ENCODE measurements around the gene NCEH1.
A peak's percentile ranks its signal among the peaks of the same experiment; 100 is the strongest.
"Not testable (repeated sequence)": the region's sequence is repeated elsewhere in the genome, so short reads cannot be mapped to it uniquely, and the experiment has no call there.

Gene NCEH1

DNA sequence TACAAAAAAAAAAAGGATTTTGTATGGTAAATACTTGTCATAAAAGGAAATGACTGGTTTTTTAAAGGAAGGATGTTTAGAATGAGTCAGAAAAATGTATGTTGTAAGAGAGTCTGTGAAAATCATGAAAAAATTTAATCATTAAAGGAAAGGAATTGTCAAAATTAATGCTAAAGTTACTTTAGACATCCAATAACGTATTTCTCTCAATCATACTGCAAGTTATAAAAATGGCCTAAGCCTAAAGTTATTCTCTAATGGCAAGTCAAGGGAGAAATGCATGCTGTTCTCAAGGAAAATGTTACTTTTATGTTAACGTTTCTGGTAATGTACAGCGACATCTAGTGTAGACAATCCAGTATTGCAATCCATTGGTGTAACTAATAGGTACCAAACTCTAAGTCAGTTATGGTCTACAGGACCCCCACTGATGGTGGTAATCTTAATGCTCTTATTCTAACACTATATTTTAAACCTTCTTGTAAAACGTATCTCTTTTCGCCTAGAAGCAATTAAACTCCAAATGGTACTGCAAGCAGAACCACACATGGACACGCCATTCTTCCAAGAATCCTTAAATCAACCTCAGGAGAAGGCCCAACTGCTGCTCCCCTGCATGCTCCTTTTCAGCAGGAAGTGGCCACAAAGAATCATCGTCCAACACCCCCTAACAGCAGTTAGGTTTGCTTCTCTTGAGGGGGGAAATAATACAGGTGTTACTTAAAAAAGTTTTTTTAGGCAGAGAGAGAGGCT is 35.2 kb downstream of the NCEH1 start:
- peak; percentile 26 to 67 for DNase-seq

DNA sequence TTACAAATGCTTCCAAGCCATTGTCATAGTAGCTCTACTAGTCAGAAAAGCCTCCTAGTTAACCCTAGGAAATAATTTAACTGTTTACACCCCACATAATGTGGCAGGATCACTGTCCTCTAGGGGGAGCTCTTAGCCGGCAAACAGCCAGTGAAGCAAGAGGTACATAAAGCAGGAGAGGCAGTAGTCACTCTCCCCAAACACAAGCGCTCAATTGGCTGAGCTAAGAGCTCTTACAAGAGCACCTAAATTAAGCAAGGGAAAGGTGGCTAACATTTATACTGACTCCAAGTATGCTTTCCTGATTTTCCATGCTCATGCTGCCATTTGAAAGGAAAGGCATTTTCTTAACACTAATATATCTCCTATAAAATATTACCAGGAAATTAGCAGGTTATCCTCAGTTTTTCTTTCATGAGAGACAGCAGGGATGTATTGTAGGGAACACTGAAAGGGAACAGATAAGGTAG is 37.6 kb downstream of the NCEH1 start:
- peak; percentile 73 to 77 for DNase-seq

DNA sequence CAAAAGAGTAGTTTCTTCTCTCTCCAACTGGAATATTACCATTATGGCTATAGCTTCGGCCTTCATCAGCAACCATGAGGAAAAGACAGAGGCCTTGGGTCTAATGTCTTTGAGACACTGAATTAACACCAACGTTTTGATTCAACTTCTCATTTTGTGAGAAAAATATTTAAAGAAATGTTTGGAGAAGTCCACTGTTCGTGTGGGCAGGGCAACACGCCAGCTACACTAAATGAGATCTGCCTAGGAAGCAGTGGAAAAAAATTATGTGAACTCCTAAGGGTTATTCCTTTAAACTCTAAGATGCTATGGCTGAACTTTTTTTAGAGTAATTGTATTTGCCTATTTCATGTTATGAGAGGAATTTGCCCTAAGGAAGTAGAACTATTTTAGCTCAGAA is 41.8 kb downstream of the NCEH1 start:
- DNase-seq = no peak

DNA sequence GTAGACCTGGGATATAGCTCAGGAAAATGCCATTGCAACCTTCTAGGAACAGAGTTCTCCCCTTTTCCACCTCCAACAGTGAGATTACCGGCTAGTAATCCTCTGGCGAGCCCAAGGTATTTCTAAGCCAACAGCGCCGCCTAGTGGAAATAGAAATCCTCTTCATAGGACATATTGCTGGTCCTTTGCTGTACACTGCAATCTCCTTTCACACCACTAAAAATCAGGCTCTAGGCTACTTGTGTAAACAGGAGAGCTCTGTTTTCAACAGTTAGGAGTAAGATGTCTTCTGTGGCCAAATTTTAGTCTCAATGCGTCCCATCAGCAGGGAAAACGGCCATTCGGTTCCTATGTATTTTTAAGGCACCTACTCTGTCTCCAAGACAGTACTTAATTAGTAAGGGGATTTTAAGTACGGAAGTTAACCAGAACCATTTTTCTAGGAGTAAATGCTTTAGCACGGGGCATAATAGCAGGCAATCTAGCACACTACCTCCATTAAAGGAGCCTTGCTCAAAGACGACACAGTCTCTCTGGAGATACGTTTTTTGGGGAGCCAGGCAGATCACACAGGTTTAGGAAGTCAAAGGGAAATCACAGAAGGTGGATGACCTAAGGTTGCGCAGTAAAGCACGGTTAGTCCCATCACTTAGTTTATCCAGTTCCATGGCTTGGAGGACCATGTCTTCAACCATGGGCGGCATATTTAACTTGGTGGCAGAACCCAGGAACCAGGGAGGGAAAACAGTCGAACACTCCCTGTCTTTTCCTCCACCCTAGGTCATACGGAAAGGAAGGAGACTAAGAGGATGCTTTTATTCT is 43.8 kb downstream of the NCEH1 start:
- DNase-seq = peak; percentile 74 to 83

DNA sequence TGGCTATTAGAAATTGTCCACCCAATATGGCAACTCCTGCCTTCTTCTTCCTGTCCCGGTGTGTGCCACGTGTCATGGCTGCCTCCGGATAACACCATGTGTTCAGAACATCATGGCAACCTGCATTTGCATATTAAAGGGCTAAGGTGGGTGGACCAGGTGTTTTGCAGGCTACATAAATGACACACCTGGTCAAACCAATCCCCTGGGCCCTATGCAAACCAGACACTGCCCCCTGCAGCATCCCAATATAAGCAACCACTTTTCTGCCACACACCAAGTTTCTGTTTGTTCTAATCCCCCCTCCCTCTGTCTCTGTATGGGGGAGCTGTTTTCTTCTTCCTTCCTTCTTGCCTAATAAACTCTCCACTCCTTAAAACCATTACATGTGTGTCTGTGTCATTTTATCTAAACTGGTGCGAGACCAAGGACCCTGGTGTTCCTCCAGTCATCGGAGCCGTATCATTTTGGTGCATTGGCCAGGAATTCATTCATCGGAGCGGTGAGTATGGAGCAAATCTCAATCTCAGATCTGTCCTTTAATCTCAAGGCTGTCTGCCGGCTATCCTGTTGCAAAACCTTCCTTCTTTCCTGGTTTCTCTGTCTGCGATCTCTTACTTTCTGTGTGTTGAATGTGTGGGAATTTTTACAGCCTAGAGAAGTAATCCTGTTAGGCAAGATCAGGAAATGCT is 44.5 kb downstream of the NCEH1 start:
- peak in 1 of 2 experiments; percentile 11 for DNase-seq

DNA sequence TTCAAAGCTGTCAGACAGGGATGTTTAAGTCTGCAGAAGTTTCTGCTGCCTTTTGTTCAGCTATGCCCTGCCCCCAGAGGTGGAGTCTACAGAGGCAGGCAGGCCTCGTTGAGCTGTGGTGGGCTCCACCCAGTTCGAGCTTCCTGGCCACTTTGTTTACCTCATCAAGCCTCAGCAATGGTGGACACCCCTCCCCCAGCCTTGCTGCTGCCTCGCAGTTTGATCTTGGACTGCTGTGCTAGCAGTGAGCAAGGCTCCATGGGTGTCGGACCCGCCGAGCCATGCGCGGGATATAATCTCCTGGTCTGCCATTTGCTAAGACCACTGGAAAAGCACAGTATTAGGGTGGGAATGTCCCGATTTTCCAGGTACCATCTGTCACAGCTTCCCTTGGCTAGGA is 45.4 kb downstream of the NCEH1 start:
- DNase-seq = not testable (repeated sequence)

DNA sequence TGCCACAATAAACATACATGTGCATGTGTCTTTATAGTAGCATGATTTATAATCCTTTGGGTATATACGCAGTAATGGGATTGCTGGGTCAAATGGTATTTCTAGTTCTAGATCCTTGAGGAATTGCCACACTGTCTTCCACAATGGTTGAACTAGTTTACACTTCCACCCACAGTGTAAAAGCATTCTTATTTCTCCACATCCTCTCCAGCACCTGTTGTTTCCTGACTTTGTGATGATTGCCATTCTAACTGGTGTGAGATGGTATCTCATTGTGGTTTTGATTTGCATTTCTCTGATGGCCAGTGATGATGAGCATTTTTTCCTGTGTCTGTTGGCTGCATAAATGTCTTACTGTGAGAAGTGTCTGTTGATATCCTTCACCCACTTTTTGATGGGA is 50.4 kb downstream of the NCEH1 start:
- not testable (repeated sequence) for DNase-seq

DNA sequence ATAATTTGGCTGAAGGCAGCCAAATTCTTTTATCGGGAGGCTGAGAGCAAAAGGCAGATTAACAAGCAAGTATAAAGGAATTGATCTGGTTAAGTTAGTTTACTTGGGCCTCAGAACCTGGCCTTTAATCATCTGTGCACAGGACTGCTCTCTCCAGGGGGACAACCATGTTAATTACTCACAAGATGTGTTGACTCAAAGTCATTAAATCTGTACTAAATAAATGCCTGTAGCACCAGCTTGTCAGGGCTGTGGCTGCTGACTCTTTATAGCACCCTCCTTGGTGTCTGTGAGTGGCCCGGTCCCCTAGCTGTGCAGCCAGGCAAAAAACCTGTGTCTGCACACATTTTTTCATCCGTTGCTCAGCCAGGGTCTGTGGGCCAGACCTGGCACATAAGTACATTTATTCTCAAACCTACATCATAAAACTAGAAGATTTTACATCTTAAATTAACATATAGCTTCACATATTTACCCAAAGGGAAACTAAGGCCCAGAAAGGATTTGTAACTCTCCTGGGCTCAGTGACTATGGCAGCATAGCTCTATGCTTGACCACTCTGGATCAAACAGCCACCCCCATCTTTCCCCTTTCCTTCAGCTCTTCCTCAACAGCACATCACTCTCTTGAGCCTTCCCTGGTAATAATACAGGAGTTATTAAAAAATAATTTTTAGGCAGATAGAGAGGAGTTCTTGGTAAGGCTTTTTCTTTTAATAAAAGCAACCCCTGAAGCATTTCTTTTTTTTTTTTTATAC is 51.4 kb downstream of the NCEH1 start:
- no peak for DNase-seq

DNA sequence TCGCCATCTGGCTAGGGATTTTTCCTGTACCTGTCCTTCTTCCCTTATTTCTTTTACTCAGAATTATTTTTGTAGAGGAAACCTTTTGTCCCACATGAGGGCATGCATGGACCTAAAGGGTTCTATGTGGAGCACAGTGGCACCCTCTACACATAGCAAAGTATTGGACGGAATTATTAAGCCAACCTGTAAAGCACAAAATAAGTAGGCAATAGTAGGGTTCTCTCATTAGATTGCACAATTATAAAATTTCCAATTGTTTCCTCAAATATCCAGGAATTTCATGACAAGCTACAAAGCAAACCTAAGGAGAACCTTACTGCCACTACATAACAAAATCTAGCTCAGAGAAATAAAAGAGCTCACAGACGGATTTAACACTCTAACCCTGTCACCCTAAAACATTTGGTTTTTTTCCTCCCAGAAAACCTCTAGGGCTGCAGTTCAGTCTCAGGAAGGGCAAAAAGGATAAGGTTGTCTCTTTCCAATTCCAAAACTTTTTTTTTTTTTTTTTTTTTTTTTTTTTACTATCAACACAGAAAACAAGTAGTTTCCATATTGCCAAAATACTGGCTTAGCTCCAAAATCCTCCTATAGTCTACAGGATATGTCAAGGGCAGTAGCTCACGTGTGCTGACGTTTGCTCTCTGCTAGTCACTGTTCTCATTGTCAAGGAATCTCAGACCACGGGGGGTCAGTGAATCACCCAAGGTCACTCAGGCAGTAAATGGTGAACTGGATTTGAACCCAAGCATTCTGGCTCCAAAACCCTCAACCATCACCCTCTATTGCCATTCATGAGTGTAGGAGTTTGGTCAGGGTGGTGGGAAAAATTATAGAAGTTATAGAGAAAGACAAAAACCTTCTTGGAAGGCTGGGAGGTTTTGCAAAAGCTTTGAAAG is 52.3 kb downstream of the NCEH1 start:
- no peak for DNase-seq

DNA sequence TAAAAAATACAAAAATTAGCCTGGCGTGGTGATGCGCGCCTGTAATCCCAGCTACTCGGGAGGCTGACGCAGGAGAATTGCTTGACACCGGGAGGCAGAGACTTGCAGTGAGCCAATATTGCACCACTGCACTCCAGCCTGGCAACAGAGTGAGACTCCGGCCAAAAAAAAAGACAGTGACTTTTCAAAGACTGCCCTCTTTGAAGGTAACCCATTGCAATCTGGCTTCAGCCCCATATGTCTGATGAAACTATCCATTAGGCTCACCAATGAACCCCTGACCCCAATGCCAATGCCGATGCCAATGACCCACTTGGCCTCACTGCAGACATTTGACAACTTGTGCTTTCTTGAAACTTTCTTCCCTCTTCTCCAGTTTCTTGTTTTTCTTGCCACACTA is 54.3 kb downstream of the NCEH1 start:
- no peak for DNase-seq

DNA sequence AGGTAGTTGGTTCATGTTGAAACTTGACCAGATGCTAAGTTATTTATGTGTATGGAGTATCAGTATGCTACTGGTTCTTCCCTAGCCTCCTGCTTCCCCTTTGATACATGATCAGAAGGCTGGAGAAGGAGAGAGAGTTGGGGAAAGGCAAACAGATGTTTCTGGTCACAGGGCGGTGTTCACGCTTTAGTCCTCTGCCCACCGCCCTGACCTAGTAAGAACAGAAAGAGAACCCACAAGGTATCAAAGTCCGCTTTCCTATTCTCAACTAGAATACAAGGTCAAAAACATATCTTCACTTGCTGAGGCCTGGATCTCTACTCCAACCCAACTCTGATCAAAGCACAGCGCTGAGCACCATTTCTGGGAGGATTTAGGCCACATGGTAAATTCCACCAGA is 55.5 kb downstream of the NCEH1 start:
- no peak for DNase-seq

DNA sequence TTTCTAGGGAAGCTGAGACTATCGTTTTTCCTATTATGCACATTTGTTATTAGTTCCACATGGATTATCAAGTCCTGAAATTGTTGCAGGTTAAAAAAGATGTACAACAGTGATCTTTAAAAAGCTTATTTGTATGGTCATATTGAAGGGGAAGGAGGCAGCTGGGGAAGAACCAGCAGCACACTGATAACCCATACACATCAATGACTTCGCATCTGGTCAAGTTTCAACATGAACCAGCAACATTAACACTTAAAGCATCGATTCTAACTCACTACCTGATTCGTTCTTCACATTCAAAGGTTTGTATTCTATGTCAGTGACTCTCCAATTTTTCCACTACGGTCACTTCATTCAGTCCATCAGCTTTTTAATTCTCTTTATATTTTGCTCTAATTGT is 56.4 kb downstream of the NCEH1 start:
- DNase-seq = no peak

DNA sequence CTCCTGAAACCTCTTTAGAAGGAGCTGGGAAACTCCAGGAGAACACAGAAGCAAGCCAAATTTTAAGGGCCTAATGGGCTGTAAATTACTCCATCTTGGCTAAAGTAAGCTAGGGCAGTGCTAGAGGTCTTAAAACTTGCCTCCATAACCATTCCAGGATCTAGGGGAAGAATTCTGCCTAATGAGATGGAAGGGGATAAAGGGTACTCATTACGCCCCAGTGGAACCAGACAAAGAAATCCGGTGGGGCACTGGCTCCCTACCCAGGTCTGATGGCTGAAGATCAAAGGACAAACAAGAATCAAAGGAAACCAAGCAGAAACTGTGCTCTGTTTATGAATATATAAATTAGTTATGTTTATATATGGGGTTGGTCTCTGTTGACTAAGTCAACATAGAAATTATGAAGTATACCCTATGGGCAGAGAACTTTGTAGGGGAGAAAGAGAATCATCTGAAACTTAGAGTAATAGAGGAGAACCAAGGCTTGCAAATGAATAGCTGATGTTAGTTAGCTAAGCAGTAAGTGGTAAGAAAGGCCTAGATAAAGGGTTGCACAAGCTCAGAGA is 57.8 kb downstream of the NCEH1 start:
- no peak for DNase-seq

DNA sequence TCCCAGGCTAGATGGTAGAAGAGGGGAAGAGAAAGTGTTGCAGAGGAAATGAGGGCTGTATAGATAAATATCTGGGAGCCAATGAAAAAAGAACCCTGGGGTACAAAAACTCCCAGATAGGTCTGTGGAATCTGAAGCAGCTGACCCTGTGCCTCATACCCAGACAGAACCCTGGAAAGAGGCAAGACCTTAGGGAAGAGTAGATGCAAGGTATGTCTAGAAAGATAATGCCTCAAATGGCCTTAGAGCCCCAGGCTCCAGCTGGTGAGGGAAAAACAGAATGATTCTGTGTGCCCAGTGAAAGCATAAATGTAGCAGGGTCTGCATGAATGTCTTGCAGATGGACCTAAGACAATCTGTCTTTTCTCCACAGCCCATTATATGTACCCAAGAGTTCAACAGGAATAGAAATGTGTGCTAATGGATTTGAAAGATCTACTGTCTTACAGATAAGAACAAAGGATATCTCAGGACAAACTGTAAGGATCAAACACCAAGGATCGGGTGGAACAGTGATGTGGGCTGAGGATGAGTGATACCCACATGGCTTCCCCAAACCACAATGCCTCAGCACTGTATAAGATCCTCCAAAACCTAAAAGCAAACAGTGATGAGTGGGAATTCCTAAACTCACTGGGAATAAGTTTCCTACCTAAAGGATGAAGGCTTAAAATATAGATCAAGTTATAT is 58.8 kb downstream of the NCEH1 start:
- no peak for DNase-seq

DNA sequence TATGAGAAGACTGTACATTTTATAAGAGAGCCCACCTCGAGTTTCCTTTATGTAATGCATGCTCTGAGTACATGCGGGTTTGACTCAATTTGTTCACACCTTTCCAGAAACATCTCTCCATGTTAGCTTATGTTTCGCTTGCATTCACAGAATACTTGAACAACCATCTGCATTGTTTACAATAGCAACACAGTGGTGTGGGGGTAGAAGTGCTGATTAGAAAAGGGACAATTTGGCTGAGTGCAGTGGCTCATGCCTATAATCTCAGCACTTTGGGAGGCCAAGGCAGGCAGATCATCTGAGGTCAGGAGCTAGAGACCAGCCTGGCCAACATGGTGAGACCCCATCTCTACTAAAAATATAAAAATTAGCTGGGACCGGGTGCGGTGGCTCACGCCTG is 60.9 kb downstream of the NCEH1 start:
- no peak for DNase-seq

DNA sequence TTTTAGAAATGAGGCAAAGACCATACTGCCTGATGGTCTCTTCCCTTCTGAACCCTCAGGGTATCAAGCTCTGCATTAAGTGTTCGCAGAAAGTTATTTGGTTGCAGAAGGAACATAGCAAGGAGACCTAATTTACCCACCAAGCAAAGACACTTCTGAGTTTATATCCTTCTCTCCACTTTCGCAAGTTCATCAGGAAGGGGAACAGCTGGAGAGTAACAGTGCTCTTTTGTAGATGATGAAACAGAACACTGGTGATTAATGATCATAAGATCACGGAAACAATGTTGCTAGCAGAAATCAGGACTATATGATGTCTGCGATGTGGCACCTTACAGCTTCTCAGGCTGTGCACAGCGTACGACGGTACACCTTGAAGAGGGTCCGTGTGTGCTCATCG is 62.1 kb downstream of the NCEH1 start:
- DNase-seq = no peak

DNA sequence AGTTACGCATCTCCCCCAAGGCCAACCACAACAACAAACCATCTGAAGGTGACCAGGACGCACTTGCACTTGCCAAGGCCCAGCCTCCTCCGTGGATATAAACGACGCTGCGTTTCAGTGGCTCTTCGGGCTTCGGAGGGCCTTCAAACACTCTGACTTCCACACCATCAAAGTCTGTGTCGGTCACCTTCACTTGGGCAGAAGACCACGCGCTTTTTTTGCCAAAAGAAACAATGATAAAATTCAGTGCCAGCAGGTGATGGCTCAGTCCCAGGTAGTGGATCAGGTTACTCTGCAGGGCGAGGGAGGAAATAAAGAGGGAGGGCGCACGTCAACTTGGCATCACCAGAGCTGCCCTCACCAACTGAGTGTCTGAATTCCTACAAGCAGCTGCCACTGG is 63.0 kb downstream of the NCEH1 start:
- no peak for DNase-seq

DNA sequence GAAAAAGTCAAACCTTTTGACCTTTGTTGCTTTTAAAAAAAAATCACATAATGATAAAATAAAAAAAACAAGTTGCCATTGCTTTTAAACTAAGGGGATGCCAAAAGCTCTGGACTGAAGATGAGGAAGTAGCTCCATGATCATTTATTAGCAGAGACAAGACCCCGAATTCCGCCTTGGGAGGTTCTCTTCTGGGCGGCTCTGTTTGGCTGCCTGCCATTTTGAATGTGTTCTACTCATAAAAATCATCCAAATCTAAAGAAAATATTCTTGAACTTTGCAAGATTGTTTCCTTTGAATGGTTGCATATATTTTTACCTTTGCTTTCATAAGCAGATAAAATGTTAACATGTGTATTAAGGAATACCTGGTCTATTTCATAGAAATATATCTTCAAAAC is 63.8 kb downstream of the NCEH1 start:
- DNase-seq = no peak

DNA sequence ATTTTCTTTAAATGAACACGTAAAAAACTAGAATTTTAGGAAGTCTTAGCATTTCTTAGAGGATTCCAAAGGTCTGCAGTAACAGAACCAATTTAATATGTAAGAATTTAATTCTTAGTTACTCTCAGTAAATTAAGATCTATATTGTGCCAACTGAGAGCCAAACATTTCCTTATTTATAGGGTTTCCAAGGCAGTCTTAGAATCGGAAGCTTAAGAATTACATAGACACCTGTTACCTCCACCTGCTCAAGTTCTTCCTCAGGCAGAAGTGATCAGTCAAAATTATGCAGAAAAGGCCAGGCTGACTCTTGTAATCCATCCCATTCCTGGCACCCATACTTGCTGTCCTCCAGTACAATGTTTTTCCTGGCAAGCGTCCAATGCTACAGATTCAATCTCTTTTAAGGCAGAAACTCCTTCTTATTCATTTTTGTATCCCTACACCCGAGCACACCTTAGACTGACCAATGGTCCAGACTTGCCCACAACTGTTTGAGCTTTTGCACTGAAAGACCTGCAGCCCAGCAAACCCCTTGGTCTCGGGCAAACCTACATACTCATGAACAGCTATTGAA is 64.3 kb downstream of the NCEH1 start:
- peak in 1 of 2 experiments; percentile 59 for DNase-seq

DNA sequence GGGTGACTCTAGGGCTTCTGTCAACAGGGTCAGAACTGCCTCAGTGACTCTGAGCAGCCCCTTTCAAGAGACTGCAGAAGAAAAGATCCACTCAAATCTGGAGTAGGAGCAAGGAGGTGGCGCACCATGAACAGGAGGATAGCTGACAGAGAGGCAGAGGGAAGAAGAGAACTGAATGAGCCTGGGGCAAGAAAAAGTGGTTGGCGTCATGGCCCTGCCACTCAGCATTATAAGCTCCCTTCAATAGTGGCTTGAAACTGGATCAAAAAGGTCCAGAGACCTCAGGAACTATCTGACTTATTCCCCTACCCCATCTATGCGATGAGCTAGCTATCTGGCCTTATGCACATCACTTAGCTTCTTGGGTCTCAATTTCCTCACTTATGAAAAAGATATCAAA is 66.6 kb downstream of the NCEH1 start:
- no peak for DNase-seq
